ENCODE results near the gene PAPOLG.

DNA sequence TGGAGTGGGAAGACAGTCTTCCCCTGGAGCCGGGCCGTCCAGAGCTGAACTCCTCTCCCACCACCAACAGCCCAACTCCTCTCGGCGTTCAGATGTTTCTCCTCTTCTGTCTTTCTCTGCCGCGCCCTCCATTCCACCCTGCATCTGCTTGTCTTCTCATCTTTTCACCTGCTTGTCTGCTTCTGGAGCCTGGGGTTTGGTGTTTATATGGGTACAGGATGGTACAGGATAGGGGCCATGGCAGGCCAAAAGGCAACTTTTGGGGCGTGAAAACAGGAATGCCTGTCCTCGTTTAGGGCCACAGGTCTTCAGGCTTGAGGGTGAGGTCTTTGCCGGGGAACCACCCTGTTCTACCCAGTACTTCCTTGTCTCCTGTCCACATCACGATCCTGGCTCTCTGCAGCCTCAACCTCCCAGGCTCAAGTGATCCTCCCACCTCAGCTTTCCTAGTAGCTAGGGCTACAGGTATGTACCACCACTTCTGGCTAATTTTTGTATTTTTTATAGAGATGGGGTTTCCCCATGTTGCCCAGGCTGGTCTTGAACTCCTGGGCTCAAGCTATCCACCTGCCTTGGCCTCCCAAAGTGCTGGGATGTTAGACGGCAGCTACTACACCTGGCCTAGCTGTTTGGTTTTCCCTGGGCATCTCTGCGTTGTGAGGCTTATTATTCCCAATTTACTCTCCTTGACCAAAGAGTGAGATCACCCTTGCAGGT lies 64.5 kb downstream of the PAPOLG start:
- TF ChIP-seq POLR2A (IDR thresholded peaks at IDR 0.05) (no peak), CTCF (IDR thresholded peaks at IDR 0.05) (no peak)

Measured in lower leg skin (tissue), 3 donors.